SK-N-SH (cell line): ENCODE measurements around the gene MTCL3.

ENCODE experiments used
- CTCF ChIA-PET: fragments of 300-600, 350-600 bp; formaldehyde crosslinking; extraction: SDS; loops from one replicate; lab custom pipeline; 2021; lab: Yijun Ruan, JAX
- POLR2A ChIA-PET: fragments of 350-600 bp; sonication (Branson Sonifier 250); formaldehyde crosslinking; extraction: SDS; loops from one replicate; lab custom pipeline; 2020; ENCODE audit warnings: antibody characterized with exemption, inconsistent platforms; lab: Yijun Ruan, JAX
- DNase-seq: peaks from one replicate; pipeline ENCODE4 v3.0.0; 2012
- H2AFZ ChIP-seq: fragments of 200-600 bp; sonication (generic); 2 replicates; pipeline ENCODE4 v1.8.1; 2016; ENCODE audit warnings: antibody characterized with exemption, mild to moderate bottlenecking, low read depth
- H3F3A ChIP-seq: fragments of 200-600 bp; sonication (generic); replicated peaks from 2 replicates; pipeline ENCODE3; 2016; ENCODE audit warnings: antibody characterized with exemption, mild to moderate bottlenecking; ENCODE audit not compliant: insufficient read depth
- H3K27ac ChIP-seq, 2 experiments: fragments of 200-500 bp in 1 of 2; fragments of 200-600 bp in 1 of 2; sonication (Bioruptor generic) in 1 of 2; sonication (generic), shearing (Covaris generic) in 1 of 2; 2 replicates each; pipeline versions ENCODE4 v1.5.1 to v1.6.1; 2014 to 2016; ENCODE audit warnings: low read depth in 2 of 2, inconsistent platforms in 1 of 2, low read length in 1 of 2, mild to moderate bottlenecking in 1 of 2, mixed read lengths in 1 of 2
- H3K27me3 ChIP-seq: fragments of 200-600 bp; sonication (generic), shearing (Covaris generic); 2 replicates; pipeline ENCODE4 v1.6.1; 2016; ENCODE audit warnings: mixed run types; ENCODE audit not compliant: insufficient read depth
- H3K36me3 ChIP-seq, 2 experiments: fragments of 200-500 bp in 1 of 2; fragments of 200-600 bp in 1 of 2; sonication (Bioruptor generic) in 1 of 2; sonication (generic) in 1 of 2; replicated peaks in 1 of 2; 2 replicates each; pipeline versions ENCODE3 to v1.5.1; 2014 to 2016; ENCODE audit warnings: low read length in 1 of 2, mild to moderate bottlenecking in 1 of 2; ENCODE audit not compliant: insufficient read depth in 2 of 2, control insufficient read depth in 1 of 2
- H3K4me1 ChIP-seq, 2 experiments: fragments of 200-500 bp in 1 of 2; fragments of 200-600 bp in 1 of 2; sonication (Bioruptor generic) in 1 of 2; sonication (generic), shearing (Covaris generic) in 1 of 2; 2 replicates each; pipeline versions ENCODE4 v1.5.1 to v1.6.1; 2014 to 2016; ENCODE audit warnings: low read depth in 1 of 2, low read length in 1 of 2, mixed run types in 1 of 2; ENCODE audit not compliant: insufficient read depth in 2 of 2, control insufficient read depth in 1 of 2
- H3K4me2 ChIP-seq: fragments of 200-600 bp; sonication (generic), shearing (Covaris generic); 2 replicates; pipeline ENCODE4 v1.6.1; 2017; ENCODE audit warnings: mixed run types
- H3K4me3 ChIP-seq, 2 experiments: fragments of 200-500 bp in 1 of 2; fragments of 200-600 bp in 1 of 2; sonication (Bioruptor generic) in 1 of 2; sonication (generic), shearing (Covaris generic) in 1 of 2; 2 replicates each; pipeline versions ENCODE4 v1.5.1 to v1.8.1; 2014 to 2016; ENCODE audit warnings: low read depth in 2 of 2, inconsistent platforms in 1 of 2, low read length in 1 of 2, mild to moderate bottlenecking in 1 of 2, mixed read lengths in 1 of 2, moderate library complexity in 1 of 2
- H3K79me2 ChIP-seq: fragments of 200-600 bp; sonication (generic); 2 replicates; pipeline ENCODE4 v1.8.1; 2017; ENCODE audit warnings: mild to moderate bottlenecking; ENCODE audit not compliant: insufficient read depth
- H3K9ac ChIP-seq: fragments of 200-600 bp; sonication (generic); 2 replicates; pipeline ENCODE4 v1.6.1; 2017; ENCODE audit warnings: mixed run types
- H3K9me2 ChIP-seq: fragments of 200-600 bp; sonication (generic); 2 replicates; pipeline ENCODE4 v1.6.1; 2017; ENCODE audit warnings: mixed run types
- H3K9me3 ChIP-seq: fragments of 200-600 bp; sonication (generic); 2 replicates; pipeline ENCODE4 v1.6.1; 2017; ENCODE audit warnings: mixed run types, mild to moderate bottlenecking, moderate library complexity
- H4K20me1 ChIP-seq: fragments of 200-600 bp; sonication (generic); 2 replicates; pipeline ENCODE4 v1.6.1; 2017; ENCODE audit warnings: mild to moderate bottlenecking, mixed run types; ENCODE audit not compliant: insufficient read depth
- CHD2 ChIP-seq: fragments of 150-350 bp; IDR thresholded peaks from 2 replicates; pipeline ENCODE4 v1.6.1; 2018; ENCODE audit warnings: low read length; ENCODE audit not compliant: partially characterized antibody
- ELF1 ChIP-seq: IDR thresholded peaks from 2 replicates; pipeline ENCODE4 v1.4.0; 2012
- EZH2phosphoT487 ChIP-seq: fragments of 200-600 bp; sonication (generic); IDR thresholded peaks from 2 replicates; pipeline ENCODE4 v1.6.1; 2017; ENCODE audit warnings: low read depth, mixed run types, mild to moderate bottlenecking, antibody characterized with exemption, moderate library complexity, borderline replicate concordance
- FOSL2 ChIP-seq: IDR thresholded peaks from 2 replicates; pipeline ENCODE4 v1.4.0; 2012; ENCODE audit warnings: low read depth, mild to moderate bottlenecking, moderate library complexity, borderline replicate concordance
- FOXJ3 ChIP-seq: sonication (generic); formaldehyde crosslinking; IDR thresholded peaks from 2 replicates; pipeline ENCODE4 v1.5.1; 2020; ENCODE audit warnings: mild to moderate bottlenecking, missing genetic modification reagents
- GABPA ChIP-seq: IDR thresholded peaks from 2 replicates; pipeline ENCODE4 v1.4.0; 2012; ENCODE audit warnings: low read depth, mild to moderate bottlenecking
- GATA2 ChIP-seq: sonication (generic); formaldehyde crosslinking; IDR thresholded peaks from 2 replicates; pipeline ENCODE4 v1.5.0; 2020; ENCODE audit warnings: mild to moderate bottlenecking, missing genetic modification reagents
- IRF3 ChIP-seq: fragments of 150-350 bp; IDR thresholded peaks from 2 replicates; pipeline ENCODE4 v1.6.1; 2016; ENCODE audit warnings: mild to moderate bottlenecking, low read depth, low read length
- JUND ChIP-seq: IDR thresholded peaks from 2 replicates; pipeline ENCODE4 v1.4.0; 2012
- MEF2A ChIP-seq: IDR thresholded peaks from 2 replicates; pipeline ENCODE4 v1.4.0; 2012; ENCODE audit warnings: low read depth, borderline replicate concordance
- PBX3 ChIP-seq: IDR thresholded peaks from 2 replicates; pipeline ENCODE4; 2012
- POLR2AphosphoS5 ChIP-seq: IDR thresholded peaks from 2 replicates; pipeline ENCODE4 v1.6.1; 2012; ENCODE audit warnings: low read depth, low read length
- RCOR1 ChIP-seq: fragments of 150-350 bp; IDR thresholded peaks from 2 replicates; pipeline ENCODE4 v1.6.1; 2017; ENCODE audit warnings: antibody characterized with exemption, low read length
- RXRA ChIP-seq: IDR thresholded peaks from 2 replicates; pipeline ENCODE4 v1.4.0; 2012; ENCODE audit warnings: low read depth, mild to moderate bottlenecking, borderline replicate concordance
- TAF1 ChIP-seq: IDR thresholded peaks from 2 replicates; pipeline ENCODE4 v1.6.1; 2012; ENCODE audit warnings: low read depth, mild to moderate bottlenecking, low read length, moderate library complexity, borderline replicate concordance
- USF2 ChIP-seq: fragments of 150-350 bp; IDR thresholded peaks from 2 replicates; pipeline ENCODE4 v1.6.1; 2017; ENCODE audit warnings: antibody characterized with exemption, low read length, low read depth, borderline replicate concordance
- ZBTB33 ChIP-seq: IDR thresholded peaks from 2 replicates; pipeline ENCODE4 v1.4.0; 2012; ENCODE audit warnings: low read depth, borderline replicate concordance

MTCL3 gene

GRCh38 chr6:127566651-127567050, 47.5 kb upstream of the MTCL3 start (continued):
- TF ChIP-seq USF2 (no peak), JUND (no peak), GABPA (no peak), PBX3 (no peak)
- TF ChIP-seq, all 33 proteins: peak for 0

GRCh38 chr6:127566119-127566518, 47.0 kb upstream of the MTCL3 start:
- Histone ChIP-seq H3K9ac (no peak overlapping the region), H2AFZ (no peak overlapping the region), H3F3A (no peaks in the 10 kb centered on the region), H3K79me2 (no peaks in the 10 kb centered on the region), H3K4me2 (no peak overlapping the region), H3K4me1 (no peaks in the 10 kb centered on the region), H3K36me3 (no peaks in the 10 kb centered on the region), H3K27ac (no peak overlapping the region), H4K20me1 (no peaks in the 10 kb centered on the region), H3K4me3 (no peak overlapping the region), H3K27me3 (no peaks in the 10 kb centered on the region), H3K9me3 (no peaks in the 10 kb centered on the region), H3K9me2 (no peaks in the 10 kb centered on the region)
- DNase-seq, result no peak
- no peak for TF ChIP-seq PBX3
- TF ChIP-seq ELF1, result no peak
- no peak for TF ChIP-seq EZH2phosphoT487
- no peak for TF ChIP-seq RXRA
- no peak for TF ChIP-seq POLR2AphosphoS5
- TF ChIP-seq GATA2, result no peak
- no peak for TF ChIP-seq IRF3
- TF ChIP-seq FOSL2, result no peak
- TF ChIP-seq CHD2, result no peak
- no peak for TF ChIP-seq ZBTB33
- TF ChIP-seq USF2, result no peak
- no peak for TF ChIP-seq GABPA
- TF ChIP-seq RCOR1, result no peak
- no peak for TF ChIP-seq JUND
- no peak for TF ChIP-seq MEF2A
- no peak for TF ChIP-seq TAF1
- no peak for TF ChIP-seq FOXJ3
- ChIA-PET POLR2A (no interaction called here), CTCF (interaction anchor here (0.8 to 2.2 kb wide), 3 partner anchors 10 to 50 kb away, joined by 3 to 5 read pairs (median 3); no protein-coding TSS in a partner anchor)
